ENCODE data around the gene KRT4.

KRT4 gene

DNA sequence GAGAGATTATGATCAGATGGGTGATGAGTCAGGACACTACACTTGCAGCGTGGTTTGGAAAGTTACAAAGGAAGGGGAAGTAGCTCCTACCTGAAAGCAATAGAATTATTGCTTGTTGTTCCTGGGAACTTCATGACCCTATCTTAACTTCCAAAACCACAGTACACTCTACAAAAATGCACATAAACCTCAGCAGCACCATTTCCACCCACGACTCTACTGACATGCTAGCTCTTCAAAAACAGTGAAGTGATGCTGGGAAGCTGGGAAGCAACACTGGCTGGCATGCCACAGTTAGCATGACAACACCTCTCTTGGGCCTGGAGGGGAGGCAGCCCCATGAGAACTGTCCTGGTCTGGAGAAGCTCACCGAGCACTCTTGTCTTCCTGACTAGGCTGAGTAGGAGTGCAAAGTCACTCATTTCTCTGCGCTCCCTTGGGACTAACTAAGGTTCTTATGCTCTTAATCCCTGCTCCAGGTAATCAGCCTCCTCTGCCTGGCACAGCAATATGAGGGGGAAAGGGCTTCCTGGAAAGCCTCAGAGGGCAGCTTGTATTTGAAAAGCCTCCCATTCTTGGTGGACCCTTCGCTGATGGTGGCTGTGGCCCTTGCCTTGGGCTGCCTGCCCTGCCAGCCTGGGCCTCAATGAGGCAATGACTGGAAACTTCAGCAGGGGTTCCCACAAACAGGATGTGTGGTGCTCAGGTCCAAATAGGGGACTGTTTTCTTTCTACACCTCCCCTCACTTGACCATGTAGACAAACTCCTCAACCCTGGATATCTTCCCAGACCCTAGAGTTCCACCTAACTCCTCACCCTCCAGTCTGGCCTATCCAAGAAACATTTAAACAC lies 19.2 kb downstream of the KRT4 start:
- no peak for DNase-seq (ENCODE audit: extremely low spot score)
- ChIA-PET POLR2A (no interaction called here), CTCF (interaction anchor here (1.0 kb wide), 1 partner anchor 23 kb away, joined by 3 read pairs; no protein-coding TSS in a partner anchor)
- TF ChIP-seq, protein P1, sequence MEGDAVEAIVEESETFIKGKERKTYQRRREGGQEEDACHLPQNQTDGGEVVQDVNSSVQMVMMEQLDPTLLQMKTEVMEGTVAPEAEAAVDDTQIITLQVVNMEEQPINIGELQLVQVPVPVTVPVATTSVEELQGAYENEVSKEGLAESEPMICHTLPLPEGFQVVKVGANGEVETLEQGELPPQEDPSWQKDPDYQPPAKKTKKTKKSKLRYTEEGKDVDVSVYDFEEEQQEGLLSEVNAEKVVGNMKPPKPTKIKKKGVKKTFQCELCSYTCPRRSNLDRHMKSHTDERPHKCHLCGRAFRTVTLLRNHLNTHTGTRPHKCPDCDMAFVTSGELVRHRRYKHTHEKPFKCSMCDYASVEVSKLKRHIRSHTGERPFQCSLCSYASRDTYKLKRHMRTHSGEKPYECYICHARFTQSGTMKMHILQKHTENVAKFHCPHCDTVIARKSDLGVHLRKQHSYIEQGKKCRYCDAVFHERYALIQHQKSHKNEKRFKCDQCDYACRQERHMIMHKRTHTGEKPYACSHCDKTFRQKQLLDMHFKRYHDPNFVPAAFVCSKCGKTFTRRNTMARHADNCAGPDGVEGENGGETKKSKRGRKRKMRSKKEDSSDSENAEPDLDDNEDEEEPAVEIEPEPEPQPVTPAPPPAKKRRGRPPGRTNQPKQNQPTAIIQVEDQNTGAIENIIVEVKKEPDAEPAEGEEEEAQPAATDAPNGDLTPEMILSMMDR (IDR thresholded peaks at IDR 0.05; ENCODE audit: control extremely low read depth, extremely low read depth, low read depth, missing control alignments): no peak

DNA sequence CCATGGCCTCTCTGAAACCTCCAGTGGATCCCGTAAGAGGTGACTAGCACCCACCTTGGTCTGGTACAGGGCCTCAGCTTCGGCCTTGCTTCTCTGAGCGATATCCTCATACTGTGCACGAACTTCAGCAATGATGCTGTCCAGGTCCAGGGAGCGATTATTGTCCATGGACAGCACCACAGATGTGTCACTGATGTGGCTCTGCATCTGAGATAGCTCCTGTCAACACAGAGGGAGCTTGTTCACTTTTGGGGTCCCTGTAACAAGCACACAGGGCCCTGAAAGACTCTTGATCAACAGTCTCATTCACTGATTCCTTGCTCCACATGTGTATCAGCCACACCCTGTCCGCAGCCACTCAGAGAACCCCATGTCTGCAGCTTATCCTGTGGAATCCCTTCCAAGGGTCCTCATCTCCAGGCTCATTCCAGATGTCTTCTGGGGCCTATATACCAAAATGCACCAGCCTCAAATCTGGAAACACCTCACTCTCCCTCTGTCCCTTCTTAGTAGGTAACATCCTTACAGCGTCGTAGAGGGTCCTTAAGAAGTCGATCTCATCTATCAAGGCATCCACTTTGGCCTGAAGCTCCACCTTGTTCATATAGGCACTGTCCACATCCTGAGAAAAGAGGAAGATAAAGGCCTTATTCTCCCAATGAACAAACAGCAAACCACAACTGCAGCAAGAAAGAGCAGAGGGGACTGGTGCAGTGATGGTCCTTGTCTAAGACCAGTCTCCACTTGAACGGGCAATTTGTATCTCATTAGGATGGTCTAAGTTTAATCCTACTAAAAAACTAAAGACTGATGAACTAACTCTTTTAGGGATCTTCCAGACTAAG lies 21.5 kb downstream of the KRT4 start:
- ChIA-PET CTCF (no interaction called here), POLR2A (no interaction called here)
- TF ChIP-seq, protein P1 (IDR thresholded peaks at IDR 0.05; ENCODE audit: control extremely low read depth, extremely low read depth, low read depth, missing control alignments): no peak
- no peak for DNase-seq (ENCODE audit: extremely low spot score)

DNA sequence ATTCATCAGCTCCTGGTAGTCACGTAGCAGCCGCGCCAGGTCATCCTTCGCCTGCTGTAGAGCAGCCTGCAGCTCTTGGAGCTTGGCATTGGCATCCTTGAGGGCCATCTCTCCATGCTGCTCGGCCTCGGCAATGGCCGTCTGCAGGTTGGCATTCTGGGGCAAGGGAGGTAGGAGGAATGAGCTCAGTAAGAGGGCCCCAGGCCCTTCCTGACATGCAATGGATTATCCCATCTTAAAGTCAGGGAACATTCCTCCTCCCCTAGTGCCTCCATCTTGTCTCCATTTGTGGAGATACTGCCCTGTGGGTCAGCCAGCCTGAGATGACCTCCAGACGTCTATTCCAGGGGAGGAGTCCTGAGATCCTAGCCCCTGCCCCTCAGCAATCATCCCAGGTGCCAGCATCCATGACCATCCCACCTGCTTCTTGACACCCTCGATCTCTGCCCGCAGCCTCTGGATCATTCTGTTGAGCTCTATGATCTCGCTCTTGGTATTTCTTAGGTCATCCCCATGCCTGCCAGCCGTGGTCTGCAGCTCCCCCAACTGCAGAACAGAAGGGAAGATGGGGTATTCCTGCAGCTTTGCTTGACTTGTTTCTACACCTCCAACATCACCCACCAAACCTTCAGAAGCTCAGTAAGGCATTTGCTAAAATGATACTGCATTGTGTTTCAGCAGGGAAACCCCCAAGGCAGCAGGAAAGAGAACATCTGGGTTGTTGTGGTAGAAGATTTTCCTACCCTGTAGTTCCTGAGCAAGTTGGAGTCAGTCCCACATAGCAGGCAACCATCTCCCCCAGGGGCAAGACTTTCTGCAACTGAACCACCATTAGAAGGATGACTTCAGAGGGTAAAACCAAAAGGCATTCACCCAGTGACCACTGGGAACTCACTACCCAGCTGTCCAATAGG lies 22.4 kb downstream of the KRT4 start:
- DNase-seq (ENCODE audit: extremely low spot score): no peak
- CTCF ChIA-PET: interaction anchor here (0.9 kb wide), 1 partner anchor 11 kb away, joined by 4 read pairs; no protein-coding TSS in a partner anchor

DNA sequence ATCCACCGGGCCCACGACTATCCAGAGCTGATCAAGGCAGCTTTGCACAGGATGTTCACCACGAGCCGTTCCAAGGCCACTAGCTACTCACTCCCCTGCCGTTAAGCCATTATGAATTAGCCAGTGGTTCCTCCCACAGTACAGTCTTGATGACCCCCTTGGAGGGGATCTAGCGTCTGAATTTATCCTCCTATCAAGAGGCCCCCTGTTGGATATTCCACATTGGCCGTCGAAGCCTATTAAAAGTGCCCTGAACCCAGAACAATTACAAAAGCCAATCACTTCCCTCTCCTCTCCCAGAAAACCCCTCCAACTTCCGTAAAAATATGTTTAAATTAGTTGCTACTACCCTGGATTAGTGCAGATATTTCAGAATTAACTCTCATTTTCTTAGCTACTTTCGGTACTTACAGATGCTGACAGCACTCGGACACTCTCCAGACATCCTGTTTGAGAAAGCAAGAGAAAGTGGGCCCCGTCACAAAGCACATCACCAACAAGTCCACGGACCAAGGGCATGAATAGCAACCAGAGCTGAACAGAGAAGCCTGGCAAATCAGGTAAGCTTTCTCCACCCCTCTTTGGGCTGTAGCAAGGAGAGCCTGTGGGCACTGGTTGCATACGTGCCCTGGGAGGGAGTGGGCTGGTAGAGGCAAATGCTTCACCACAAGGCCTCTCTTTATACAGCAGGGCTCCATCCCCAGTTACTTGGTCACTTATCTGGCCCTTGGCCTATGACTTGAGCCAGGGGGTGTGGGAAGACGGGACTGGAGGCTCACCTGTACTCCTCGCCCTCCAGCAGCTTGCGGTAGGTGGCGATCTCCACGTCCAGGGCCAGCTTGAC lies 23.3 kb downstream of the KRT4 start:
- no peak for DNase-seq (ENCODE audit: extremely low spot score)
- POLR2A ChIA-PET: no interaction called here
- TF ChIP-seq, protein P1 (IDR thresholded peaks at IDR 0.05; ENCODE audit: control extremely low read depth, extremely low read depth, low read depth, missing control alignments): no peak
- CTCF ChIA-PET: interaction anchor here (0.9 kb wide), 1 partner anchor 10 kb away, joined by 4 read pairs; no protein-coding TSS in a partner anchor

More for the DNA sequence above, 22.4 kb downstream of the KRT4 start:
- TF ChIP-seq, protein P1 (IDR thresholded peaks at IDR 0.05; ENCODE audit: control extremely low read depth, extremely low read depth, low read depth, missing control alignments): no peak
- POLR2A ChIA-PET: no interaction called here

DNA sequence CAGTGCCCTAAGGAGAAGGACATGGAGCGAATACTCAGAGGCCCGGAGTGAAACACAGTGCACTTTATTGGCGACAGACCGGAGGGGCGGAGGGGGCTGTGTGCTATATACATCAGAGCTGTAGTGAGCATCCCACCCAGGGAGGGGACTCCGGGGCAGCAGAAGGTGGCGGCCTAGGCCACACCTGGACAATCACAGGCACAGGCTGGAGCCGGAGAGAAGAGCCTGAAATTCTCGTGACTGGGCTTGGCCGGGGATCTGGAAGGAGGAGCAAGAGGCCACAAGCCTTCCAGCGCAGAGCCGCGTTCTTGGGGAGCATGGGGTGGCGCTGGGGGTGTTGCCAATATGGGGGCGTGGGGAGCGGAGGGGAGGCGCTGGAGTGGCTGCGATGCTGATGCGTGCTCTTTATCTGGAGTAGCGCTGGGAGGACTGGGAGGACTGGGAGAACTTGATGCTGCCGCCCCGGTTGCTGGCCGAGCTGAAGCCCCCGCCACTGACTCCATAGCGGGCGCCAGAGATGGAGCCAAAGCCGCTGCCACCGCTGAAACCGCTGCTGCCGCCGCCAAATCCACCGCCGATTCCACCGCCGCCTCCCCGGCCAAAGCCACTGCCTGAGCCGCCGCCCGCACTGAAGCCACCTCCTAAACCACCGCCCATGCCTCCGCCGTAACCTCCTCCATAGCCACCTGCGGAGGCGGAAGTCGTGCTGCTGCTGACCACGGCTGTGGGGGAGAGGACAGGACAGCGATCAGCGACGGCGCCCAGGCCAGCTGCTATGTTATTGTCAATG lies 24.1 kb downstream of the KRT4 start:
- DNase-seq (ENCODE audit: extremely low spot score): no peak
- ChIA-PET CTCF (no interaction called here), POLR2A (no interaction called here)
- TF ChIP-seq, protein P1 (IDR thresholded peaks at IDR 0.05; ENCODE audit: control extremely low read depth, extremely low read depth, low read depth, missing control alignments): no peak
